ENCODE results near the gene HOXC11.
A peak's percentile ranks its signal among the peaks of the same experiment; 100 is the strongest.

HOXC11 gene

DNA sequence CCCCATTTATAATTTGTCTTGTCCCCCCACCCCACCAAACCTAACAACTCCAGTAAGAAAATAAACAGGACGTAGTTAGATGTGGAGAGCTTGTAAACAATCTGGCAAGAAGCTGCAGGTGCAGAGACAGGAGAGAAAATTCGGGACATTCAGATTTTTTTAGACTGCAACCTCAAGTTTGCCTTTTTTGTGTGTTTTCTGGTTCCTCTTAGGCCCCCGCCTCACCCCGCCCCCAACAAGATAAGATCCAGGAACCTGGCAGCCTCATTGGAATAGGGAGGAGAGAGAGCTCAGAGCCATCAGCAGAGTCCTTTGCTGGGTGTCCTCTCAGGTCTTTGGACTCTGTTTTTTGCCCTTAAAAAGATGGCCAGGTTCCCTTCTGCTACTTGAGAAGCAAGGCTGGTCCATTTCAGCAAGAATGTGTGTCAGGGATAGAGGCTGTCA lies 14.9 kb downstream of the HOXC11 start:
- no peak for DNase-seq

DNA sequence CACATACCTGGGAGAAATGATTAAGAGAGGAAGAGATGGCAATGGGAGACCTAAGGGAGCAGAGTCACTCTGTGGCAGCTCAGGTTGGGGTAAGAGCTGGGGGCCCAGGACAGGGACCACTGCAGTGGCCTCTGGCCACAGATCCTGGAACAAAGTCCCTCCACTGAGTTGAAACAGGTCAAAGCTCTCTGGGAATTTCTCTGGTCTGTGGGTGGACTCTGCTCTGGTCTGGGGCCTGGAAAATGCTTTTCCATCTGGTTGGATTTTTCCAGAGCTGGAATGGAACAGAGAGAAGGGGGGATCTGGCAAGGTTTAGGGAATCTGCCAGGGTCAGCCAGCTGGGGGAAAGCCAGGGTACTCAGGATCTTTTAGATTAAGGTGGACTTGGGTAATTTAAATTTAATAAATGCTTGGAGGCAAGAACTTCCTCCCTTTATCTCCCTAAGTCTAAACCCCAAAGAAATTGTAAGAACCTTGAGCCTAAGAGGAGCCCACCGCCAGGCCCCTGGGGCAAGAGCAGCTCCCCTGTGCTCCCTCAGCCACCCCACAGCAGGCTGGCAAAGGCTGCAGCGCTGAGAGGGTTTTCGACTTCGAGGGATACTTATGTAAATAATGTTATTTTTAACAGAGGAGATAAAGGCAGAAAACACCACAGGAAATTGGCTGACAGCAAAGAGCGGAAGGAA lies 15.8 kb downstream of the HOXC11 start:
- no peak for DNase-seq

DNA sequence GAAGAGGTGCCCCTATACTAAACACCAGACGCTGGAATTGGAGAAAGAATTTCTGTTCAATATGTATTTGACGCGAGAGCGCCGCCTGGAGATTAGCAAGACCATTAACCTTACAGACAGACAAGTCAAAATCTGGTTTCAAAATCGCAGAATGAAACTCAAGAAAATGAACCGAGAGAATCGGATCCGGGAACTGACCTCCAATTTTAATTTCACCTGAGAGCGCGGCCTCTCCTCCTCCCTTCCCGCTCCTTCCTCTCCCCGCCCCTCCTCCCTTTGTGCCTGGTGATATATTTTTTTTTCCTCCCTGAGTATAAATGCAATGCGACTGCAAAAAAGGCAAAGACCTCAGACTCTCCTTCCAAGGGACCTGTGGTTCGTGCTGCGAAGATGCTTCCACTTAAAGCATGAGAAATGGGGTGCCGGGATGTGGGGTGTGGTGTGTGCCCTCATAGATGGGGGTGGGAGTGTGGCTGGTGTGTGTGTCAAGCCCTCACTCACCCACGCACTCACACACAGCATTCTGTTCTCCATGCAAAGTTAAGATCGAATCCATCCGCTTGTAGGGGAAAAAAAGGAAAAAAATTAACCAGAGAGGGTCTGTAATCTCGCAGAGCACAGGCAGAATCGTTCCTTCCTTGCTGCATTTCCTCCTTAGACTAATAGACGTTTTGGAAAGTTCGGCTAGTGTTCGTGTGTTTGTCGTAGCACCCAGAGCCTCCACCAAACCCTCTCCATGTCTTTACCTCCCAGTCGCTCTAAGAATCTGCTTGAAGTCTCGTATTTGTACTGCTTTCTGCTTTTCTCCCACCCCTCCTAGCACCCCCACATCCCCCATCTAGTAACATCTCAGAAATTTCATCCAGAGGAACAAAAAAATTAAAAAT lies 16.5 kb downstream of the HOXC11 start:
- peak; percentile 31 for DNase-seq

DNA sequence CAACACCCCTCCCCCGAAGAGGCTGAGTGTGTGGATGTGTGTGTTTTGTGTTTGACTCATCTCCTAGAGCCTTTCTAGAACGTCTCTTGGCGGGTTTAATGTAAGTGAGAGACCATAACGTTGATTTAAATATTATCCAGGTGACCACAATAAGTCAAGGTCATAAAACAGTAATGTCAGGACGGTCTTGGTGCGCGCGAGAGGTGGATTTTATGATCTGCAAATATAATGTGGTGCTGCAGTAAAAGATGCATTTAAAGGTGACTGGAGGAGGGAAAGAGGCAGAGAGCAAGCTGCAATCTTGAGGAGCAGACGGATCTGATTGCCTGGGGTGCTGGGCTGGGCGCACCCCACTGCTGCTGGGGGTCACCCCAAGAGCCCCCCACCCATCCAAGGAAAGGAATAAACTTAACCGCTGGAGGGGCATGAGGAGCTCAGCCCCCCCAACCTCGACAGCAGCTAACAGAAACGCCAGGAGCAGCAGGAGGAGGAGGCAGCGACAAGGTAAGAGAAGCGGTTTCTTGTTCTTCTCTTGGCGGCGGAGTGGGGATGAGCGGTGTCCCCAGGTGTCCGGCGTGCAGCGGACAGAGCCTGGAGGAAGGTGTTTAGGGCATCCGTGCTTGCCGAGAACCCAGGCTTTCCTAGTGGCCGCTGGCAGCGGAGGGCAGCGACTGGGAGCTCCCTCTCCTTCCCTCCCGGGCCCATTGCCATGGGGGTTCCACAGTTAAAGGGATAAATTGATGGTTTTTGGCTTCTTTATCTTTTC lies 17.6 kb downstream of the HOXC11 start:
- peak; percentile 60 for DNase-seq

DNA sequence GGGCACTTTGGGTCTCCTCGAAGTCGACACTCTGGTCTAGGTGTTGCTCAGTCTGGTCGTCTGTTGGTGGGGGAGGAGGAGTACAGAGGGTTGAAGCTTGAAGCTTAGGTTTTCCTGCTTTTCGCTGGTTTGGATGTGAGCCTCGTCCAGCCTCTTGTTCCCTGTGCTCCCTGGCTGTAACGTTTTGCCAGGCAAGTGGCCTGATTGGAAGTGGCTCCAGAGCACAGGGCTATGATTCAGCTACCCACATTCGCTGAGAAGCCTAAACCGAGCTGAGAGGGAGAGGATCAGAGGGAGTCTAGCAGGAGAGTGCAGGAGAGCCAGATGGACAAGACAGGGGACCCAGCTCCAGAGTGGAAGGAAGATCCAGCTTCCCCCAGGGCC lies 18.1 kb downstream of the HOXC11 start:
- DNase-seq: no peak

DNA sequence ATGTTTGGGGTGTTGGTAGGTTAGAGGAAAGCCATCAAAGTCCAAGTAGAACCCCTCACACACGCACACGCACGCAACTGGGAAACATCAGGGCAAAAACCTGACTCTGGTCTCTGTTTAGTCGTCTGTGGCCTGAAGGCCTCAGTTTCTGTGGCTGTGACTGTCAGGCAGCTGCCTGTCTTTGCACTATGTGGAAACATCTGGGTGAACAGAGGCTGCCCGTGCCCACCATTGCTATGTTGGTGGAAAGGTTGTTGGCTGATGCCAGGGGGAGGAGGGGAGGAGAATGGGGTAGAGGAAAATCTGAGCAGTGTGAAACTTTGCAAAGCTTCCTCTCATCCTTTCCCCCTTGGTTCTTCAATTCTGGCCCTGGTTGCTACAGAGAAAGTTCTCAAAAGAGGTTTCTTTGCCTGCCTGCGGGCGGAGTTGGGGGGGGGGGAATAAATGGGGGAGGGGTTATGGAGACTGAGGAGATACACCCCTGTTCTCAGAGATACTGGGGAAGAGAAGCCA lies 19.5 kb downstream of the HOXC11 start:
- DNase-seq: no peak

DNA sequence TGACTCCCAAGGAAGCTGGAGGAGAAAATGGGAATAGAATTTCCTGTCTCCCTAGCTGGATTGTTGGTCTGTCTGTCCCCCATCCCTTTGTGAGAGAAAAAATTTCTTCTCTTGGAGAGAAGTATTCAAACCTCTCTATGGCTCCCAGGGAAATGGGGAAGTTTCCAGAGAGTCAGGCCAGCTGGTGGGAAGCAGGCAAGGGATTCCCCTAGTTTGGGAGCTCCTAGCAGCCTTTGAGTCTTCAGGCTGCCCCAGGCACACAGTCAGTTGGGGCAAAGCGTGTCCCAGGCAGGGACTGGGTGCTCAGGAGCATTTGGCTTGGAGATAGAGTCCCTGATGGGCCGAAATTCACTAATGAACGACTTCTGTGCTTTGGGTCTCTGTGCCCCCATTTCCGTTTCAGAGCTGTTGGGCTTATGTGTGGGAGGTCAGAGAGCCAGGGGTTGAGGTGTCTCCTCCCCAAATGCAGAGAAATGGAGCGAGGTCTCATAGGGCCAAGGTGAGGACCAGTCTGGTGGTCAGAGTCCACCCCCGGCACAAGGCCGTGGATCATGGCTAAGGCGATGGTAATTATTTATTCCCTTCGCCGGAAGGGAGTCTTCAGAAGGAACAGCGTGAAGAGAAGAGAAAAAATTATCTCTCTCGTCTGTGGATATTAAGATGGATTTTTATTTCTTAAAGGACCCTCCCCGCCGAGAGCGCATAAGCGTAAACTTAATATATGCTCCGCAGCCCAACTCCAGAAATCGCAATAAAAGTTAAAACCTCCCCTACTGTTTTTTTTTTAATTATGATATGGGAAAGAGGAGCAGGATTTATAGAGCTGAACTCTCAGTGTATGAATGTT lies 20.5 kb downstream of the HOXC11 start:
- no peak for DNase-seq

DNA sequence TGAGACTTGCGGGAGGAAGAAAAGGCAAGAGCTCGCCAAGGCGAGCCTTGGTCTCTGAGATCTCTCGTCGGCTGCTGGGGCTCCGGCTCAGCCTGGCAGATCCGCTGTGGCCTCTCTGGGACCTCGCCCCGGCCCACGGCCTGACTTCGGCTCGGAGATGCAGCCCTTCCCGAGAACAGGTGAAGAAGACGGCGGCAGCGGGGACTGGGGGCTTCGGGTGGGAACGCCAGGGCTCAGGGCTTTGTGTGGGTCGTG lies 21.0 kb downstream of the HOXC11 start:
- no peak for DNase-seq

DNA sequence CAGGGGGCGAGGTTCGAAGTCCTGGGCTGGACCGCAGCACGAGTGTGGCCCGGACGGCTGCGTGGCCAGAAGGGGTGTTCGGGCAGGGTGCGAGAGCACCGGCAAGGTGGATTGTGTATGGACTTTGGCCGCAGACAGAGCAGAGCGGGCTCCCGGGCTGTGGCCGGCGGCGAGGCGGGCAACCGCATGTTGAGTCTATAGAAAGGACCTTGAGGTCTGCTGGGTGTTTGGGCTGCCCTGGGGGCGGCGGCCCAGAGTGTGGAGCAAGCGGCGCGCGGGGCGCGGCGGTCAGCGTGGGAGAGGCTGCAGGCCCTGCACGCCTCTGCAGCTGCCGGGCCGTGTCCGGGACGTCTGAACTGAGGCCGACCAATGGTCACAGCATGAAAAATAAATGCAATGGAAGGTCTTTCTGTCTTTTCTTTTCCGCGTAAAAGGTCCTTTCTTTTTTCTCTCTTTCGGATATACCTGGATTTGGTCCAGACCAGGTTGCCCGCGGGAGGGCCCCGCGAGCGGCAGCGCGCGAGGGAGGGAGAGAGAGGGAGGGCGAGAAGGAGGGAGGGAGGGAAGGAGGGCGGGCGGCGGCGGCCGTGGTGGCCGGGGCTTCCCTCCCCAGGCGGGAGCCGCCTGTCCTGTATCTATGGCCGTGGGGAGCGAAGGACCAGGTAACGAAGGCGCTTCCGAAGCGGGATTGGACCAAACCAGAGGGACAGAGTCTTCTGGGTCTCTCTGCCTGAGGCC lies 21.5 kb downstream of the HOXC11 start:
- DNase-seq: no peak

DNA sequence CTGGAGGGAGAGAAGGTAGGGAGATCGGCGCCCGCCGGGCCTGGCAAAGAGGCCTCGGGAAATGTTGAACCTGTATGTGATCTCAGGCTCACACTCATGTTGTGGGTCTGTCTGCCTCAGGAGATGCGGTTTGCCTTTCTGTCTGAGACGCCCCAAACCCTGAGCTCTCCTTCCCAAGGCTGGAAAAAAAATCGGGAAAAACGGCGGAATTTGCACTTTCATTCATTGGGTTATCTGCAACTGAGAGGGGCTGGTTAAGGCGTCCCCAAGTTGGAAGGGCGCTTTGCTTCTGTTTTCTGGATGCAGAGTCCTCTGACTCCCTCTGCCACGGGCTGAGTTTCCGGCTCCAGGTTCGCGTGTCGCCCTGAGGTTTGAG lies 22.1 kb downstream of the HOXC11 start:
- DNase-seq: no peak

DNA sequence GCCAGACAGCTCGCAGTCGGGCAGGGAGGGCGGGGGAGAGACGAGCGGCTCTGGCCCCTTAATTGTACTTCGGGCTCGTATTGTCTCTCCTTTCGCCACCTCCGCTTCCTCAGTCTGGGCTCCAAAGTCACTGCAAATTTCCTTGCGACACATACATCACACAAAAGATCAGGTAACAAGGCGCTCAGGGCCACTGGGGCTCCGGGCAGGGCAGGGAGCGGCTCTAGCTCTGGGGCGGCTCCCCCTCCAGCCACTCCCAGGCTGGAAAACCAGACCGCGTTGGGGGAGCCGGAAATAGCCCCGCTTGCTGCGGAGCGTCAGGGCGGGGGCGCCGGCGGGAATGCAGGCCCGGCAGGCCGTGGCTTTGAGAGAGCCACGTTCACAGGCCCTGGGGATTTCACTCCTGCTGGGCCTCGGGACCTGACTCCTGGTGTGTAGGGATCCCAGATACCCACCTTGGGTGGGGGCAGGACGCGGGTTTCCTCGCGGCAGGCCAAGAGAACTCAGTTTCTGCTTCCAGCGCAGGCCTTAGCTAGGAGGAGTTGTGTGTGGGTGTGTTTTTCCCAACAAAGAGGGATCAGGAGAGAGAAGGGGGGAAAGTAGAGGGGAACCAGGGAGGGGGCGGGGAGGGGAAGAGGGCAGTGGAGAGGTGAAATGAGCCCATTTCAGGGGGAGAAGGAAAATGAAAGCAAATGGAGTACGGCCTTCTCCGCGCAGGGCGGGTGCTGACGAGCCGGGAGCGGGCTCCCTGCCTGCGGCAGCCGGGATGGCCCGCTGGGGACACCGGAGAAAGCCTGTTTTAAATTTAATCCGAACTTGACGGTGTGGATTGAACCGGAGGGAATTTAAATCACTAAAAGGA lies 22.7 kb downstream of the HOXC11 start:
- DNase-seq: no peak

DNA sequence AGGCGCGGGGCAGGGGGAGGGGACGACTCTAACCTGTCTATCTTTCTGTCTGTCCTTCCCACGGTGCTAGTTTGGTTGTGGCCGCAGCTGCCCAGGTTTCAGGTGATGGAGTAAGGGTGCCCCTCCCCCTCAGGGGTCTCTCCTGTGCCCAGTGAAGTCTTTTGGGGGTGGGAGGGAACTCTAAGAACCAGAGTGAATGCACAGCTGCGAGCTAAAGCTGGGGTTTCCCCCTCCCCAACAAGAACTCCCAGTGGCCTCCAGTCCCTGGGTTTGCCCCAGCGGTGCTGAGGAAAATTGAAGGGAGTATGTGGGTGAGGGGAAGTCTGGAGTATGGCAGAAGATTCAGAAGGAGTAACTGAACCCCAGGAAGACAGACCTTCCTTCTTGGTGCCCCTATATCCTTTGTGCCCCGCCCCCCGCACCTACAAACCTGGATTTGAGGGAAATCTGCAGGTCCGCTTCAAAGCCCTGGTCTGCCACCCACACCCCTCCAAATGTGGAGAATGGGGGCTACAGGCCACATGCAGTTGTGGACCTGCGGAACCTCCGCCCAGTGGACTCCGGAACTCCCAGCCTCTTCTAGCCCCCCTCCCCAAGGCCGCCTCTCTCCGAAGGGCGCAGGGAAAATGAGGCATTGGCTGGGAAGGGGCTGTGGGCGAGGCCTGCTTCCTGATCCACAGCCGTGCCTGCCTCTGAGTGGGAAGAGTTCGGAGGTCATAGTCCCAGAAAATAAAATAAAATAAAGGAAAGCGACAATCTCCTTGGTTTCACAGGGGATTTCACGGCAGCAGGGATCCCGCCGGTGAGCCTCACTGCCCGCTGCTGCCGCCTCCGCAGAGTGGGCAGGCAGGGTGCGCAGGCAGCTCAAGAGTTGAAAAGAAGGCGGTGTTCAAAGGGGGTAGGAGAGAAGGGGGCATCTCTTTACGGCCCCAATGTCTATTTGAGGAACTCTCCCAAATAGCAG lies 23.6 kb downstream of the HOXC11 start:
- DNase-seq: no peak

DNA sequence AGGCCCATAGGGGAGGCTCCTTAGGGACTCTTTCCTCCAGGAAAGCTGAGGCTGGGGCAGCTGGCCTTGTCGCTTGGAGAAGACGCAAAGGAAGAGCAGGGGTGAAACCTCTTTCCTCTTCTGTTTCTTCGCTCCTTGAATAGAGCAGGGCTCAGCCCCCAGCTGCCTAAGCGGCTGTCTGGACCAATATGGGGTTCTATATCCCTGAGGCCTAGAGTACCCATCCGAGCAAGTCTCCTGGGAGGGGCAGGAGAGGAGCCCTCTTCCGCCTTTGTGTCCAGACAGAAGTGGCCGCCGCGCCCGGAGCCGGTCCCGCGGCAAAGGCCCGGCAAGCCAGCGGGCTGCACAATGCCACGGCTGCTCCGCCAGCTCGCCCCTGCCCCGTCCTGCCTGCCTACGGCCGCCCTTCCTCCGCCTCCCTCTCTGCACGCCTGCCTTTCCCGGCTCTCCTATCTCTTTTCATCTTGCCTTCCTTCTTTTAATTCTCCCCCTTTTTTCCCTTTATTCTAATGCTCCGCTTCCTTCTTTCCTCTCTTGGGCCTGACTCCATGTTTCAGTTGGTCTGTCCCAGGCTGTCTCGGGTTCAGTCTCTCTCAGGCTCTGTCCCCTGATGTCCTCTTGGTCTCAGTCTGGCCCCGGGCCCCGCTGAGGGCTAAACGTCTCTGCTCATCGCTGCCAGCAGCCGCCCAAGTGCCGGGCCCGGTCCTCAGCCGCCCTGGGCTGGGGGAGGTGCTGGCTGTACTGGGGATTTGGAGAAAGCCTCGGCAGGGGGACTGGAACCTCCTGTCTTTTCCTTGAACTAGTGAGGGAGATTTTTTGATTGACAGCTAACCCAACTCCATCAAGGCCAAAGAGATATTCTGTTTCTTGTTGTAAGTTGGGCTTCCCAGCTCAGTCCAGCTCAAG lies 24.5 kb downstream of the HOXC11 start:
- DNase-seq: no peak

DNA sequence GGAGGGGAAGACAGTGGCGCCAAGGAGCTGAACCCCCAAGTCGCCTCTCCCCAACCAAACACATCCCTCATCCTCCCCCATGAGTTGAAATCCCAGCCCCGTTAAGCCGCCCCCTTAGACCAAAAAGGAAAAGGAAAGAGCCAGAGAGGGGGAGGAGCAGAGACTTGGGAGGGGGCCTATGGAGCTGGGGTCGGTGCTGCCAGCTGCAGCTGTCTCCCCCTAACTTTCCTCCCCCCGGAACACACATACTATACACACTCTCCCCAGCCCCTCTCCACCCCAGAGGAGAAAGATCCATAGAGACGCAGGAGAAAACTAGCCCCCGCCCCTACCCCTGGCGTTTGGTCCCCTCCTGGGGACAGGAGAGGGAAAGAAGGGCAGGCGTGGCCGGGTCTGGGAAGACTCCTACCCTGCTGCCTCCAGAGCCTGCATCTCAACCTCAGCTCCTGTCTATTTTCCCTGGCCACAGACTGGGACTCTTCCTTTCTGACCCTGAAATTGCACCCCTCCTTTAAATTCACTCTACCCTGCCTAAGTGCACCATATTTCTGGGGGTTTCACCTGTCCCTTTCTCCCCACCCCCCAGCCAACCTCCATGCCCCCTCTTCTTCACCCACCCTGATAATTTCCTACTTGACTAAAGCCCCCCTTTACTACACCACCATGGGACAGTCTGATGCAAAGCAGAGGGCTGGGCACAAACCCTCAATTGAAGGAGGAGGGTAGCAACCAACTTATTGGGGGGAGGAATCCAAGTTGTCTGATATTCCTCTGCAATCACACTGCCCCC lies 25.4 kb downstream of the HOXC11 start:
- no peak for DNase-seq

DNA sequence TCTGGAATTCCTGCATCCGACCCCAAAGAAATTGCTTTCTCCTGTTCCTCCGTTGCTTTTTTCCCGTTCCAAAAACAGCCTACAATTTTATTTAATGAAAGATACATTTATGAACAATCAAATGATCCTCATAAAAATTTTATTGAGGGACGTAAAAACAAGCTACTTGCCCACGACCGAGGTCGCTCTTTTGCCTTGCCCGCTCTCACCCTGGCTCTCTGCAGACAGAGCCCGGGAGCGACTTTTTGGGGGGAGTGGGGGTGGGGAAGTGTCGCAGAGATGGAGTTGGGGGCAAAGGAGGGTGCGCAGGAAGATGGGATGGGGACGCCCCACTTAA lies 25.9 kb downstream of the HOXC11 start:
- no peak for DNase-seq

DNA sequence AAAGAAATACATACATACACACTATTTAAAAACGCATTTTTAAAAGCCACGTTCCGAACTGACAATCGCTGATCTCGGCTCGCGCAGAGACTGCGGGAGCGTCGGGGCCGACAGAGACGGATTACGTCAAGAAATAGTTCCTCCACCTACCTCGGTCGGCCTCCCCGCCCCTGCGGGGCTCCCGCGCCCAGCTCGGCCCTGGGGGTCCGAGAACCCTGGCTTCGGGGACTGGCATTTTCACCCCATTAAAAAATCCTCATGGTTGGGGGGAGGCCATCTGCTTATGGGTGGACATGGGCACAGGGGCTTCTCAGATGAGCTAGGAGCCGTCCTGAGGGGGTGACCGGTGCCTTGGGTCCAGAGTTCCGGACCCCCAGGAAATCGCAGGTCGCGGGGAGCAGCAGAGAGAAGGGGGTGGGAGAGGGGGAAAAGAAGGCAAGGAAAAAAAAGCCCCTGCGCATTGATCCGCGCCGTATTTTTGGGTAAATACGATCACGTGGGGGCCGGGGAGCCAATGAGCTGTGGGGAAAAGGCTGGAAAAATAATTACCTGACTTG lies 26.7 kb downstream of the HOXC11 start:
- peak; percentile 70 for DNase-seq

Measured in NCI-H748 treated with DMSO at 0.1 percent for 48 hours (cell line).